Caco-2 (cell line): ENCODE measurements around the gene PLD3. TPM values are rescaled to one million over a fixed set of nuclear protein-coding genes. Genes with fewer than 3 reads are reported as not detected.

ENCODE experiments used
- BruUV-seq: library from RNA; stranded (reverse); fragments of 400-500 nt; replicated peaks from 2 replicates; lab custom pipeline; 2021; lab: Mats Ljungman, UMichigan
- CTCF ChIA-PET: fragments of 300-600 bp; sonication (Branson Sonifier 250); formaldehyde crosslinking; loops from one replicate; lab custom pipeline; 2022; ENCODE audit warnings: antibody characterized with exemption; lab: Charles Lee
- POLR2A ChIA-PET: fragments of 300-600 bp; sonication (Branson Sonifier 250); formaldehyde crosslinking; loops from one replicate; lab custom pipeline; 2022; ENCODE audit warnings: antibody characterized with exemption; lab: Charles Lee
- DNase-seq, 2 experiments: peaks; one replicate each; pipeline versions ENCODE4 v3.0.0 to v3.0.0-alpha.2; 2020 to 2022
- H3K27me3 ChIP-seq: replicated peaks from 2 replicates; pipeline ENCODE4 v1.6.0; 2011; ENCODE audit warnings: low read length; ENCODE audit not compliant: control insufficient read depth, insufficient read depth
- H3K36me3 ChIP-seq: 2 replicates; pipeline ENCODE4 v1.5.1; 2011; ENCODE audit warnings: low read length; ENCODE audit not compliant: control insufficient read depth, insufficient read depth
- H3K4me1 ChIP-seq: fragments of 250-450 bp; sonication (Bioruptor Pico); 2 replicates; pipeline ENCODE4 v1.5.1; 2020; ENCODE audit warnings: mild to moderate bottlenecking
- H3K4me3 ChIP-seq: 2 replicates; pipeline ENCODE4 v1.5.1; 2011; ENCODE audit warnings: low read depth, mild to moderate bottlenecking, control low read depth, low read length
- H3K9me3 ChIP-seq: fragments of 250-450 bp; sonication (Bioruptor Pico); 2 replicates; pipeline ENCODE4 v1.5.1; 2020; ENCODE audit warnings: mild to moderate bottlenecking, moderate library complexity
- H3K27ac Mint-ChIP-seq: one replicate; pipeline ENCODE4 v1.8.0; 2022; ENCODE audit warnings: mixed read lengths; ENCODE audit not compliant: unreplicated experiment
- H3K27me3 Mint-ChIP-seq: one replicate; pipeline ENCODE4 v1.8.0; 2022; ENCODE audit warnings: mixed read lengths; ENCODE audit not compliant: insufficient read depth, unreplicated experiment
- H3K36me3 Mint-ChIP-seq: one replicate; pipeline ENCODE4 v1.8.0; 2022; ENCODE audit warnings: mild to moderate bottlenecking, mixed read lengths; ENCODE audit not compliant: insufficient read depth, unreplicated experiment
- H3K4me1 Mint-ChIP-seq: one replicate; pipeline ENCODE4 v1.8.0; 2022; ENCODE audit warnings: low read depth, mixed read lengths; ENCODE audit not compliant: unreplicated experiment
- H3K4me3 Mint-ChIP-seq: one replicate; pipeline ENCODE4 v1.8.0; 2022; ENCODE audit warnings: mild to moderate bottlenecking, moderate library complexity, mixed read lengths; ENCODE audit not compliant: unreplicated experiment
- H3K9me3 Mint-ChIP-seq: one replicate; pipeline ENCODE4 v1.8.0; 2022; ENCODE audit warnings: mixed read lengths; ENCODE audit not compliant: unreplicated experiment
- CTCF ChIP-seq, 2 experiments: fragments of 200-600 bp in 1 of 2; IDR thresholded peaks; 1 replicate in 1 of 2; 2 replicates in 1 of 2; pipeline versions ENCODE4 v1.5.1 to v1.8.0; 2011 to 2022; ENCODE audit warnings: antibody characterized with exemption in 1 of 2, control low read depth in 1 of 2, inconsistent platforms in 1 of 2, low read depth in 1 of 2, low read length in 1 of 2, mild to moderate bottlenecking in 1 of 2, moderate library complexity in 1 of 2; ENCODE audit not compliant: insufficient read depth in 1 of 2, severe bottlenecking in 1 of 2, unreplicated experiment in 1 of 2
- intact Hi-C: fragments of 100-400 bp; cut with micrococcal nuclease; formaldehyde crosslinking; loops from one replicate; pipeline ENCODE4 v1.10.0; 2022; ENCODE audit not compliant: unreplicated experiment
- total RNA-seq: library from RNA; stranded (reverse); gene quantifications from 2 replicates; pipeline ENCODE4 v1.2.3, GENCODE V29; 2022

The PLD3 gene
- total RNA-seq, 1 experiment from 2014 or later = 114 TPM

GRCh38 chr19:40365613-40366401 lies 17.3 kb downstream of the PLD3 start:
- no peak for TF ChIP-seq CTCF (IDR thresholded peaks at IDR 0.05; ENCODE audit: insufficient read depth in 1 of 2, low read depth in 1 of 2, low read length in 1 of 2, severe bottlenecking in 1 of 2, unreplicated experiment in 1 of 2)
- ChIA-PET CTCF (no interaction called here), POLR2A (interaction anchor here (0.6 kb wide), 1 partner anchor 1670 kb away, joined by 3 read pairs; no protein-coding TSS in a partner anchor)
- Histone ChIP-seq H3K9me3 (no peaks in the 10 kb centered on the region), H3K4me1 (no peaks in the 10 kb centered on the region), H3K4me3 (no peak overlapping the region), H3K27me3 (no peaks in the 10 kb centered on the region), H3K36me3 (no peaks in the 10 kb centered on the region; the same call in 1 of the 2 replicates)
- Mint-ChIP-seq H3K27me3 (no peaks in the 10 kb centered on the region), H3K9me3 (no peaks in the 10 kb centered on the region), H3K36me3 (peaks cover 10% of the 10 kb centered on the region), H3K4me1 (no peaks in the 10 kb centered on the region), H3K27ac (no peak overlapping the region), H3K4me3 (no peak overlapping the region)
- no peak for DNase-seq
- intact Hi-C loops = no loop called here
- BruUV-seq = no TSS peak

- Mint-ChIP-seq H3K9me3 (no peaks in the 10 kb centered on the region), H3K4me3 (no peak overlapping the region), H3K36me3 (peaks cover 4% of the 10 kb centered on the region), H3K27ac (no peak overlapping the region), H3K27me3 (no peaks in the 10 kb centered on the region), H3K4me1 (no peaks in the 10 kb centered on the region)
- no peak for TF ChIP-seq CTCF (IDR thresholded peaks at IDR 0.05; ENCODE audit: insufficient read depth in 1 of 2, low read depth in 1 of 2, low read length in 1 of 2, severe bottlenecking in 1 of 2, unreplicated experiment in 1 of 2)
- Histone ChIP-seq H3K4me3 (no peak overlapping the region), H3K9me3 (no peaks in the 10 kb centered on the region), H3K27me3 (no peaks in the 10 kb centered on the region), H3K4me1 (no peaks in the 10 kb centered on the region), H3K36me3 (no peaks in the 10 kb centered on the region; the same call in 1 of the 2 replicates)
- no TSS peak for BruUV-seq
- POLR2A ChIA-PET = no interaction called here
- DNase-seq = no peak
- intact Hi-C loops = no loop called here
- CTCF ChIA-PET = no interaction called here
Observed at GRCh38 chr19:40366697-40367561, 18.4 kb downstream of the PLD3 start.
